ENCODE data around the gene OR52I1. TPM values are rescaled to one million over a fixed set of nuclear protein-coding genes. Genes with fewer than 3 reads are reported as not detected.

OR52I1 gene
- total and polyA plus RNA-seq, 2 experiments from 2014 or later = not detected

DNA sequence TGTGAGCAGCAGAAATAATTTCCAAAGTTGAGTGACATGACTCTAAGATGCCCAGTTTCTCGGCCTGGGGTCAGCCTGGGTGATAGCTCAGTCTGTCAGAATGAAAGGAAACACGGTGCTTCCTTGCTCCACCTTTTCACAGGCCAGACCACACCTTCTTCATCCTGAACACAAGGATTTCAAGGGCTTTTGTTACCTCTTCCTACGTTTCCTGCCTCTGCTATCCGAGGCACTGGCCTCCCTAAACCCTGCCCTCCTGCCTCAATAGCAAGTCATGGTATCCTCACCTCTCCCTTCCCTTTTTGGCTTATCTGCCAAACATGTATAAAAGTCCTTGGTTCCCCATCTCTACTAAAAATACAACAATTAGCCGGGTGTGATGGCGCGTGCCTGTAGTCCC is 48.2 kb downstream of the OR52I1 start:
- WGBS, 2 experiments (ENCODE audit: low coverage in 1 of 2, low lambda C conversion rate in 2 of 2, missing lambda C conversion rate in 2 of 2) = 31 to 44% methylated on average over 7 of the region's 7 CpGs
- H2AFZ ChIP-seq = no peak overlapping the region

DNA sequence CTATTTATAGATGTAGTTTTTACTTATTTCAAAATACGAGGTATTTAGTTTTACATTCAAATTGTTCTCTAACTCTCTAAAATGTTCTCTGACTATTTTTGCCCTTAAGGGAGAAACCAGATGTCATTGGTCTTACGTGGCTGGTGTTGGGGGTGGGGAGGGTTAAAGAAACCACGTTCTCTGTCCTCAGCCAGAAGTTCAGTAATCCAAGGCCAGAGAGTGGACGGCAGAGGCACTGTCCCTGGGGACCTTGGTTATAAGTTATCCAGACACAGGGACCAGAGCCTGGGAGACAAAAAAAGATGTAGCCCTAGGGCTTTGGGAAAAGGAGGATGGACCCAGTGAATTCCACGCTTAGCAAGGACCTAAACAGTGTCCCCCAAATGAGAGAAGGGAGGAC is 49.2 kb downstream of the OR52I1 start:
- WGBS, 2 experiments (ENCODE audit: low coverage in 1 of 2, low lambda C conversion rate in 2 of 2, missing lambda C conversion rate in 2 of 2) = 16 to 25% methylated on average over 5 of the region's 5 CpGs
- Histone ChIP-seq H3K4me3 (no peak overlapping the region), H3K9ac (no peak overlapping the region), H3K4me2 (ENCODE audit: unreplicated experiment) (no peak overlapping the region), H3K36me3 (ENCODE audit: low read depth) (no peaks in the 10 kb centered on the region), H3K9me2 (ENCODE audit: insufficient read depth) (no peaks in the 10 kb centered on the region), H3K79me2 (ENCODE audit: insufficient read depth) (no peaks in the 10 kb centered on the region), H3K27ac (no peak overlapping the region), H2AFZ (no peak overlapping the region), H4K20me1 (ENCODE audit: insufficient read depth) (no peaks in the 10 kb centered on the region), H3F3A (ENCODE audit: insufficient read depth) (no peaks in the 10 kb centered on the region), H3K4me1 (ENCODE audit: insufficient read depth) (no peaks in the 10 kb centered on the region), H3K27me3 (replicated peaks; ENCODE audit: insufficient read depth) (peaks cover 3% of the 10 kb centered on the region; the same call in 1 of the 2 replicates), H3K9me3 (ENCODE audit: low read depth) (no peaks in the 10 kb centered on the region)
- no peak for DNase-seq
- in situ Hi-C loops (cut with MboI) = loop anchor here (10.0 to 25.0 kb wide), 2 partner anchors 362 to 744 kb away; partner anchors contain the start of gene OR51M1
- TF ChIP-seq EZH2 (IDR thresholded peaks at IDR 0.05; ENCODE audit: insufficient read depth, poor library complexity, severe bottlenecking) (no peak), EZH2phosphoT487 (IDR thresholded peaks at IDR 0.05; ENCODE audit: insufficient read depth, low read depth) (no peak)

More for the DNA sequence above, 48.2 kb downstream of the OR52I1 start:
- Histone ChIP-seq H3K9me3 (ENCODE audit: low read depth) (no peaks in the 10 kb centered on the region), H3K4me3 (no peak overlapping the region), H3K27me3 (replicated peaks; ENCODE audit: insufficient read depth) (peaks cover 10% of the 10 kb centered on the region; the same call in 1 of the 2 replicates), H3K9ac (no peak overlapping the region), H3K27ac (no peak overlapping the region), H3F3A (ENCODE audit: insufficient read depth) (no peaks in the 10 kb centered on the region), H3K9me2 (ENCODE audit: insufficient read depth) (no peaks in the 10 kb centered on the region), H4K20me1 (ENCODE audit: insufficient read depth) (no peaks in the 10 kb centered on the region), H3K4me1 (ENCODE audit: insufficient read depth) (no peaks in the 10 kb centered on the region), H3K36me3 (ENCODE audit: low read depth) (no peaks in the 10 kb centered on the region), H3K4me2 (ENCODE audit: unreplicated experiment) (no peak overlapping the region), H3K79me2 (ENCODE audit: insufficient read depth) (no peaks in the 10 kb centered on the region)
- TF ChIP-seq EZH2phosphoT487 (IDR thresholded peaks at IDR 0.05; ENCODE audit: insufficient read depth, low read depth) (no peak), EZH2 (IDR thresholded peaks at IDR 0.05; ENCODE audit: insufficient read depth, poor library complexity, severe bottlenecking) (no peak)
- in situ Hi-C loops (cut with MboI) = loop anchor here (10.0 to 25.0 kb wide), 2 partner anchors 363 to 745 kb away; partner anchors contain the start of gene OR51M1
- DNase-seq = no peak

DNA sequence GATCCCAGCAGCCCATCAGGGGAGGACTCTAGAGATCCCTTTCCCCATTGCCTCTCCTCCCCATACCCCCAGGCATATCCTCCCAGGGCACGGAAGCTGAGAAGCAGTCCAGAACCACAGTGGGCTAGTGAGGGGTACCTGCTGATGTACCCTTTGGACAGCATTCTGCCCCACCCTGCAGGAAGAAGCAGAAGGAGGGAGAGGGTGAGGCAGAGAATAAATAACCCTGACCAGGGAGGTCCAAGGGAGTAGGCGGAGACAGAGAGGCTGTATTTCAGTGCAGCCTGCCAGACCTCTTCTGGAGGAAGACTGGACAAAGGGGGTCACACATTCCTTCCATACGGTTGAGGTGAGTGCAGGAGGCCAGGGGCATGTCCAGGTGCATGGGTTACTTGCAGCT is 49.8 kb downstream of the OR52I1 start, which contains the start of gene OR51E1:
Gene OR51E1 (plus strand): TSS at position 301 of the 400 bp plus-strand sequence. CDS start 8,545 bp downstream, outside the sequence.
- H3K36me3 ChIP-seq (ENCODE audit: low read depth) = no peaks in the 10 kb centered on the region
- TF ChIP-seq EZH2 (IDR thresholded peaks at IDR 0.05; ENCODE audit: insufficient read depth, poor library complexity, severe bottlenecking) (no peak), EZH2phosphoT487 (IDR thresholded peaks at IDR 0.05; ENCODE audit: insufficient read depth, low read depth) (no peak)
- no peaks in the 10 kb centered on the region for H3K9me2 ChIP-seq (ENCODE audit: insufficient read depth)
- in situ Hi-C loops (cut with MboI) = loop anchor here (10.0 to 25.0 kb wide), 2 partner anchors 361 to 744 kb away; partner anchors contain the start of gene OR51M1
- H3F3A ChIP-seq (ENCODE audit: insufficient read depth) = no peaks in the 10 kb centered on the region
- no peaks in the 10 kb centered on the region for H3K27me3 ChIP-seq (replicated peaks; ENCODE audit: insufficient read depth)
- no peaks in the 10 kb centered on the region for H3K79me2 ChIP-seq (ENCODE audit: insufficient read depth)
- DNase-seq = no peak
- no peaks in the 10 kb centered on the region for H3K4me1 ChIP-seq (ENCODE audit: insufficient read depth)
- no peak within 1 kb of the TSS for H2AFZ ChIP-seq
- no peaks in the 10 kb centered on the region for H4K20me1 ChIP-seq (ENCODE audit: insufficient read depth)
- H3K27ac ChIP-seq = no peak within 1 kb of the TSS
- 43 to 48% methylated on average over 3 of the region's 3 CpGs for WGBS, 2 experiments (ENCODE audit: low coverage in 1 of 2, low lambda C conversion rate in 2 of 2, missing lambda C conversion rate in 2 of 2)
- H3K4me2 ChIP-seq (ENCODE audit: unreplicated experiment) = no peak within 1 kb of the TSS
- H3K9ac ChIP-seq = no peak within 1 kb of the TSS
- H3K9me3 ChIP-seq (ENCODE audit: low read depth) = no peaks in the 10 kb centered on the region
- no peak within 1 kb of the TSS for H3K4me3 ChIP-seq

DNA sequence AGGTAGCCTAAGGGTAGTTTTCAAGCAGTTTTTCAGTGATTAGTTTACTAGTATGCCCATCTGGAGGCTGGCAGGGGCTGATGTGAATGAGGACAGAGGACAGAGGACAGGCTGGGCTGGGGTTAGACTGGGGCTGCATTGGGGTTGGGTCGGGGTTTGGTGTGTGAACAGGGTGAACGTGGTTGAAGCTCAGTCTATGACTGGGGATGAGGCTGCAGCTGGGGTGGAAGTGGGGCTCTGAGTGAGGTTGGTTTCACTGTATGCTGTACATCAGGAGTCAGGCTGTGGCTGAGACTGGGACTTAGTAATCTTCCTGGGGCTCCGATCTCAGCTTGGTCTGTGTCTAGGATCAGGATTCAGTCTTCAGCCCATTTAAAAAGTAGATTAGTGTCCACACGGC is 50.4 kb downstream of the OR52I1 start:
- in situ Hi-C loops (cut with MboI) = loop anchor here (10.0 to 25.0 kb wide), 2 partner anchors 361 to 743 kb away; partner anchors contain the start of gene OR51M1
- Histone ChIP-seq H3K79me2 (ENCODE audit: insufficient read depth) (no peaks in the 10 kb centered on the region), H3F3A (ENCODE audit: insufficient read depth) (no peaks in the 10 kb centered on the region), H3K36me3 (ENCODE audit: low read depth) (no peaks in the 10 kb centered on the region), H3K4me2 (ENCODE audit: unreplicated experiment) (no peak overlapping the region), H3K27ac (no peak overlapping the region), H4K20me1 (ENCODE audit: insufficient read depth) (no peaks in the 10 kb centered on the region), H3K9me2 (ENCODE audit: insufficient read depth) (no peaks in the 10 kb centered on the region), H3K9me3 (ENCODE audit: low read depth) (no peaks in the 10 kb centered on the region), H3K27me3 (replicated peaks; ENCODE audit: insufficient read depth) (no peaks in the 10 kb centered on the region), H2AFZ (no peak overlapping the region), H3K9ac (no peak overlapping the region), H3K4me1 (ENCODE audit: insufficient read depth) (no peaks in the 10 kb centered on the region), H3K4me3 (no peak overlapping the region)
- TF ChIP-seq EZH2phosphoT487 (IDR thresholded peaks at IDR 0.05; ENCODE audit: insufficient read depth, low read depth) = no peak
- TF ChIP-seq EZH2 (IDR thresholded peaks at IDR 0.05; ENCODE audit: insufficient read depth, poor library complexity, severe bottlenecking) = no peak
- 26 to 31% methylated on average over 3 to 4 of the region's 4 CpGs for WGBS, 2 experiments (ENCODE audit: low coverage in 1 of 2, low lambda C conversion rate in 2 of 2, missing lambda C conversion rate in 2 of 2)
- DNase-seq = no peak

Other genes starting within 250 kb of the OR52I1 start
- gene OR52B4, start 225.7 kb upstream of the OR52I1 start, total RNA-seq (2014; rRNA removed; shearing (Covaris generic)) = not detected in 2 replicates
- not detected in 2 replicates for gene OR52B4, start 225.7 kb upstream of the OR52I1 start, polyA plus RNA-seq (2016; fragmentation: Nextera tagmentation; extraction: Ambion mirVana)
- gene TRIM21, start 200.3 kb upstream of the OR52I1 start, total RNA-seq (2014; rRNA removed; shearing (Covaris generic)) = 9.5 and 11.6 TPM in 2 replicates
- 11.2 and 12.9 TPM in 2 replicates for gene TRIM21, start 200.3 kb upstream of the OR52I1 start, polyA plus RNA-seq (2016; fragmentation: Nextera tagmentation; extraction: Ambion mirVana)
- gene OR52K2, start 144.7 kb upstream of the OR52I1 start, total RNA-seq (2014; rRNA removed; shearing (Covaris generic)) = not detected in 2 replicates
- gene OR52K2, start 144.7 kb upstream of the OR52I1 start, polyA plus RNA-seq (2016; fragmentation: Nextera tagmentation; extraction: Ambion mirVana) = not detected in 2 replicates
- not detected in 2 replicates for gene OR52K1, start 111.4 kb upstream of the OR52I1 start, total RNA-seq (2014; rRNA removed; shearing (Covaris generic))
- not detected in 2 replicates for gene OR52K1, start 111.4 kb upstream of the OR52I1 start, polyA plus RNA-seq (2016; fragmentation: Nextera tagmentation; extraction: Ambion mirVana)
- gene OR52M1, start 48.8 kb upstream of the OR52I1 start, total RNA-seq (2014; rRNA removed; shearing (Covaris generic)) = not detected in 2 replicates
- gene OR52M1, start 48.8 kb upstream of the OR52I1 start, polyA plus RNA-seq (2016; fragmentation: Nextera tagmentation; extraction: Ambion mirVana) = not detected in 2 replicates
- not detected in 2 replicates for gene OR52I2, start 12.3 kb upstream of the OR52I1 start, total RNA-seq (2014; rRNA removed; shearing (Covaris generic))
- gene OR52I2, start 12.3 kb upstream of the OR52I1 start, polyA plus RNA-seq (2016; fragmentation: Nextera tagmentation; extraction: Ambion mirVana) = not detected in 2 replicates
- 15.2 and 19.2 TPM in 2 replicates for gene TRIM68, start 14.2 kb downstream of the OR52I1 start, total RNA-seq (2014; rRNA removed; shearing (Covaris generic))
- gene TRIM68, start 14.2 kb downstream of the OR52I1 start, polyA plus RNA-seq (2016; fragmentation: Nextera tagmentation; extraction: Ambion mirVana) = 5.1 and 5.8 TPM in 2 replicates
- gene OR51D1, start 43.4 kb downstream of the OR52I1 start, total RNA-seq (2014; rRNA removed; shearing (Covaris generic)) = not detected in 2 replicates
- gene OR51D1, start 43.4 kb downstream of the OR52I1 start, polyA plus RNA-seq (2016; fragmentation: Nextera tagmentation; extraction: Ambion mirVana) = not detected in 2 replicates
- gene OR51E1, start 49.9 kb downstream of the OR52I1 start, total RNA-seq (2014; rRNA removed; shearing (Covaris generic)) = not detected in 2 replicates
- gene OR51E1, start 49.9 kb downstream of the OR52I1 start, polyA plus RNA-seq (2016; fragmentation: Nextera tagmentation; extraction: Ambion mirVana) = not detected in 2 replicates
- gene OR51E2, start 103.8 kb downstream of the OR52I1 start, total RNA-seq (2014; rRNA removed; shearing (Covaris generic)) = not detected in 2 replicates
- gene OR51E2, start 103.8 kb downstream of the OR52I1 start, polyA plus RNA-seq (2016; fragmentation: Nextera tagmentation; extraction: Ambion mirVana) = not detected in 2 replicates
- not detected in 2 replicates for gene MMP26, start 110.7 kb downstream of the OR52I1 start, total RNA-seq (2014; rRNA removed; shearing (Covaris generic))
- not detected in 2 replicates for gene MMP26, start 110.7 kb downstream of the OR52I1 start, polyA plus RNA-seq (2016; fragmentation: Nextera tagmentation; extraction: Ambion mirVana)
- not detected in 2 replicates for gene OR51F1, start 175.9 kb downstream of the OR52I1 start, total RNA-seq (2014; rRNA removed; shearing (Covaris generic))
- not detected in 2 replicates for gene OR51F1, start 175.9 kb downstream of the OR52I1 start, polyA plus RNA-seq (2016; fragmentation: Nextera tagmentation; extraction: Ambion mirVana)
- gene OR52R1, start 210.3 kb downstream of the OR52I1 start, total RNA-seq (2014; rRNA removed; shearing (Covaris generic)) = not detected in 2 replicates
- gene OR52R1, start 210.3 kb downstream of the OR52I1 start, polyA plus RNA-seq (2016; fragmentation: Nextera tagmentation; extraction: Ambion mirVana) = not detected in 2 replicates
- gene OR51F2, start 227.3 kb downstream of the OR52I1 start, total RNA-seq (2014; rRNA removed; shearing (Covaris generic)) = not detected in 2 replicates
- gene OR51F2, start 227.3 kb downstream of the OR52I1 start, polyA plus RNA-seq (2016; fragmentation: Nextera tagmentation; extraction: Ambion mirVana) = not detected in 2 replicates

Measured in GM23248 (cell line).